Measurements from ENCODE around the gene RALGAPA1. TPM values are rescaled to one million over a fixed set of nuclear protein-coding genes. Genes with fewer than 3 reads are reported as not detected.

The RALGAPA1 gene
- total and polyA plus RNA-seq, 8 donors, result 16.0 to 35.4 (median 28.1) TPM

DNA sequence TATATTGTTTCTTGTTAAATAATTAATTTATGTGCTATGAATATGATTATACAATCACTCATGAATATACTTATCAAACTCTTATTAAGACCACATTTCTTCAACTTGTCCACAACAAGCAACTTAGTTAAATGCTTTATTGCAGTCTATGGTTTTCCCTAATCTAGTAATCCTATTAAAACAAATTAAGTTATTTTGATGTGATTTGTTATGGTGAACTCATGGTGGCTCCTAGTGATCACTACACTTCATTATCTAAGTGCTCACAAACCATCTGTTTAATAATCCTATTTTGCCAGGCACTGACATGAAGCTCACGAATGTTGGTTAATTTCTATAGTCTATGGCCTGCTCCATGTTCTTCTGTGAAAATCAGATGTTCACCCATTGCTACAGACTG, 232.2 kb downstream of the RALGAPA1 start:
- TF ChIP-seq, protein P1, sequence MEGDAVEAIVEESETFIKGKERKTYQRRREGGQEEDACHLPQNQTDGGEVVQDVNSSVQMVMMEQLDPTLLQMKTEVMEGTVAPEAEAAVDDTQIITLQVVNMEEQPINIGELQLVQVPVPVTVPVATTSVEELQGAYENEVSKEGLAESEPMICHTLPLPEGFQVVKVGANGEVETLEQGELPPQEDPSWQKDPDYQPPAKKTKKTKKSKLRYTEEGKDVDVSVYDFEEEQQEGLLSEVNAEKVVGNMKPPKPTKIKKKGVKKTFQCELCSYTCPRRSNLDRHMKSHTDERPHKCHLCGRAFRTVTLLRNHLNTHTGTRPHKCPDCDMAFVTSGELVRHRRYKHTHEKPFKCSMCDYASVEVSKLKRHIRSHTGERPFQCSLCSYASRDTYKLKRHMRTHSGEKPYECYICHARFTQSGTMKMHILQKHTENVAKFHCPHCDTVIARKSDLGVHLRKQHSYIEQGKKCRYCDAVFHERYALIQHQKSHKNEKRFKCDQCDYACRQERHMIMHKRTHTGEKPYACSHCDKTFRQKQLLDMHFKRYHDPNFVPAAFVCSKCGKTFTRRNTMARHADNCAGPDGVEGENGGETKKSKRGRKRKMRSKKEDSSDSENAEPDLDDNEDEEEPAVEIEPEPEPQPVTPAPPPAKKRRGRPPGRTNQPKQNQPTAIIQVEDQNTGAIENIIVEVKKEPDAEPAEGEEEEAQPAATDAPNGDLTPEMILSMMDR (IDR thresholded peaks at IDR 0.05), result no peak
- no peak for ATAC-seq
- Histone ChIP-seq H3K4me1 (no peaks in the 10 kb centered on the region), H3K27ac (no peak overlapping the region), H3K9me3 (no peaks in the 10 kb centered on the region), H3K27me3 (no peaks in the 10 kb centered on the region), H3K4me3 (no peak overlapping the region), H3K36me3 (no peaks in the 10 kb centered on the region)
- 88 to 97% methylated on average over 1 of the region's 1 CpG for WGBS, 2 donors
- intact Hi-C loops (cut with DNase I), result no loop called here
- DNase-seq, result no peak
- FAIRE-seq, result no peak

DNA sequence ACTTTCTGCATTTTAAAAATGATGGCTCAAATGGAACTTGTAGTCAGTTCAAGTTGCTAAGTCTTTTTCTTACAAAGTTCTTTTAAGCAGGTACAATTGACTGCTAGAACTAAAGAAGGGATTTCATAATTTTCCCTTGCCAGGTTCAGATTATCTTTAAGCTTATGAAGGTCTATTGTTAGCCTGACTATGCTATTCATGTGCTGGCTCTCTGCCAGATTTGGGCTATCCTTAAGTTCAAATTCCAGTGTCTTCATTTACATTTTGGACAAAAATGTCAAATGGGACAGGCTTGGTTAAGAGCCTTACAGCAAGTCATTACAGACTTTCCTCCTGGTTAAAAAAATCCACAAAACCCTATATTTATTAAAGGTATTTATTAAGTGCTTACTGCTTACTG, 232.8 kb downstream of the RALGAPA1 start:
- Histone ChIP-seq H3K4me1 (no peaks in the 10 kb centered on the region), H3K27me3 (no peaks in the 10 kb centered on the region), H3K27ac (no peak overlapping the region), H3K36me3 (no peaks in the 10 kb centered on the region), H3K9me3 (no peaks in the 10 kb centered on the region), H3K4me3 (no peak overlapping the region)
- DNase-seq (no peak), FAIRE-seq (no peak), ATAC-seq (no peak)
- intact Hi-C loops (cut with DNase I), result no loop called here
- TF ChIP-seq, protein P1 (IDR thresholded peaks at IDR 0.05), result no peak

DNA sequence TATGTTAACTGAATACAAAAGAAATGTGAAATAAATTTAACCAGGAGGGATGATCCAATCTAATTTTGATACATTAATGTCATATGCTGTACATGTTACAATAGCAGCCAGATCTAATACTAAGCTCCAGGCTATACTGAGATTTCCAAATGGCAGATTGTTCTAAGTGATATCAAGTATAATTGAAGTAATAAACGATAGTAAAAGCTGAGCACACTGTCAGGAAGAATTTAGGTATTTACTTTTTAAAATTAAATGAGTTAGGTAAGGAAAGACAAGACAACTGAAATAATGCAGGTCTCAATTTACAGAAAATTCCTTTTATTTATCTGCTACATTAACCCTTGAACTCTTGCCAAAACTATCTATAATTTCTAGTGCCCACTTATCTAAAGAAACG, 235.2 kb downstream of the RALGAPA1 start:
- TF ChIP-seq, protein P1 (IDR thresholded peaks at IDR 0.05), result no peak
- ATAC-seq (no peak), FAIRE-seq (no peak), DNase-seq (no peak)
- no peaks in the 10 kb centered on the region for H3K4me1 ChIP-seq
- no peak overlapping the region for H3K4me3 ChIP-seq
- H3K36me3 ChIP-seq, result no peaks in the 10 kb centered on the region
- WGBS, 2 donors, result 76 to 78% methylated on average over 2 of the region's 2 CpGs
- H3K27ac ChIP-seq, result no peak overlapping the region
- intact Hi-C loops (cut with DNase I), result no loop called here
- no peaks in the 10 kb centered on the region for H3K9me3 ChIP-seq
- H3K27me3 ChIP-seq, result no peaks in the 10 kb centered on the region

DNA sequence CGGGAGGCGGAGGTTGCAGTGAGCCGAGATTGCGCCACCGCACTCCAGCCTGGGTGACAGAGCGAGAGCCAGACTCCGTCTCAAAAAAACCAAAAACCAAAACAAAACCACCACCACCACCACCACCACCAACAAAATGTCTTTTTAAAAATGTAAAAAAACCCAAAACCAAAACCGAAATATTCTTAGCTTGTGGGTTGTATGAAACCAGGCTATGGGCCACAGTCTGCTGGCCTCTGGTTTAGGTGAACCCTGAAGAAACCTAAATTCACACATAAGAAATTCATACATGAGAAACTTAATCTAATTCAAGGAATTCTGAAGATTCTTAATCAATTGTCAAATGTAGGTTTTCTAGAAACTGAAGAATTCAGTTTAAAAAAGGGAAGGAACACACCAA, 237.5 kb downstream of the RALGAPA1 start:
- WGBS, 2 donors, result 98 to 99% methylated on average over 8 of the region's 8 CpGs
- intact Hi-C loops (cut with DNase I), result no loop called here
- no peak for DNase-seq
- no peak for ATAC-seq
- H3K9me3 ChIP-seq, result no peaks in the 10 kb centered on the region
- TF ChIP-seq, protein P1 (IDR thresholded peaks at IDR 0.05), result no peak
- no peaks in the 10 kb centered on the region for H3K36me3 ChIP-seq
- no peak for FAIRE-seq
- H3K27me3 ChIP-seq, result no peaks in the 10 kb centered on the region
- no peak overlapping the region for H3K27ac ChIP-seq
- no peaks in the 10 kb centered on the region for H3K4me1 ChIP-seq
- no peak overlapping the region for H3K4me3 ChIP-seq

DNA sequence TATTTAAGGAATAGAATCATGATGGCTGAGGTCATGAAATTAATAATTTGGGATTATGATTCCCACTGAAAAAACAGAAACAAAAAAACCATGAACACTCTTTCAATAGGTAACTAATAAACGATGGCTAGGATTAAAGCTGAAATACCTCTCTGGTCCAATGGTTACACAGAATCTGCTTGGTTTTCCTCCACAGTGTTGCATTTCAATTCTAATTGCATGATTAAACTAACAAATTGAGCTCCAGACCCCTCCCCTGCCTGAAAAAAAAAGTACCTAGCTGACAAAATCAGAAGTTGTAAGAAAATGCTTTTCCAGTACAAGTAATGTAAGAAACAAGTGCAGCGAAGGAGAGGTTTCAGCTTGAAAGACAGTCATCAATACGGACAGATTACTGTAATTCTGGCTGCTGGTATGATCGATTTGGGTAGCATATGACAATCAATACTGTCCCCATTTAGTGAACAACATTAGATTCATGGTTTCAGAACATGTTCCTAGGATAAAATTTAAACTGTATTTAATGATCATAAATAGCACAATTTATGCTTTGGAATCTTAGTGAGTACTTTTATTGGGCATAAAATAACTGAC, 243.1 kb downstream of the RALGAPA1 start:
- intact Hi-C loops (cut with DNase I), result no loop called here
- Histone ChIP-seq H3K4me1 (no peaks in the 10 kb centered on the region), H3K9me3 (no peaks in the 10 kb centered on the region), H3K27ac (no peak overlapping the region), H3K4me3 (no peak overlapping the region), H3K36me3 (no peaks in the 10 kb centered on the region), H3K27me3 (no peaks in the 10 kb centered on the region)
- DNase-seq, result no peak
- 92 to 95% methylated on average over 4 of the region's 4 CpGs for WGBS, 2 donors
- no peak for ATAC-seq
- no peak for FAIRE-seq
- TF ChIP-seq, protein P1 (IDR thresholded peaks at IDR 0.05), result no peak

All from pancreas (tissue), 10 donors.